Stimulated activated CD8-positive, alpha-beta memory T cell treated with anti-CD3 and anti-CD28 coated beads, Interleukin-7, amount 100 ng/mL, for 24 hours (primary cell): ENCODE data around the gene RAD51B.

Experiments
- DNase-seq: peaks from one replicate; pipeline ENCODE4 v3.0.0-alpha.2; 2020; ENCODE audit warnings: low read depth

Gene RAD51B

GRCh38 chr14:68623826-68624225 is 804.2 kb downstream of the RAD51B start:
- no peak for DNase-seq

- no peak for DNase-seq
Observed at GRCh38 chr14:68624541-68625220, 805.1 kb downstream of the RAD51B start.

- DNase-seq, result no peak
Observed at GRCh38 chr14:68625366-68626090, 805.9 kb downstream of the RAD51B start.

- no peak for DNase-seq
Observed at GRCh38 chr14:68626386-68626785, 806.8 kb downstream of the RAD51B start.

- no peak for DNase-seq
Observed at GRCh38 chr14:68627050-68627867, 807.7 kb downstream of the RAD51B start.

GRCh38 chr14:68627868-68628604 is 808.5 kb downstream of the RAD51B start:
- peak; percentile 23 for DNase-seq

- no peak for DNase-seq
Observed at GRCh38 chr14:68628605-68629310, 809.2 kb downstream of the RAD51B start.

- no peak for DNase-seq
Observed at GRCh38 chr14:68630081-68630571, 810.5 kb downstream of the RAD51B start.

GRCh38 chr14:68630611-68631393 is 811.2 kb downstream of the RAD51B start:
- no peak for DNase-seq

GRCh38 chr14:68631394-68632053 is 811.9 kb downstream of the RAD51B start:
- DNase-seq, result no peak

GRCh38 chr14:68632054-68632895 is 812.7 kb downstream of the RAD51B start:
- DNase-seq, result no peak

GRCh38 chr14:68633131-68633991 is 813.8 kb downstream of the RAD51B start:
- no peak for DNase-seq

GRCh38 chr14:68634332-68634731 is 814.8 kb downstream of the RAD51B start:
- no peak for DNase-seq

GRCh38 chr14:68634874-68635595 is 815.5 kb downstream of the RAD51B start:
- DNase-seq, result no peak

GRCh38 chr14:68636597-68636996 is 817.0 kb downstream of the RAD51B start:
- DNase-seq, result no peak

GRCh38 chr14:68637106-68638021 is 817.8 kb downstream of the RAD51B start:
- no peak for DNase-seq
